Uterus (tissue), 4 donors: ENCODE data around the gene R3HDM2. TPM values are rescaled to one million over a fixed set of nuclear protein-coding genes. Genes with fewer than 3 reads are reported as not detected.
"Not testable (repeated sequence)": the region's sequence is repeated elsewhere in the genome, so short reads cannot be mapped to it uniquely, and the experiment has no call there.

Source experiments
- DNase-seq, 2 donors: peaks; one replicate each; pipeline ENCODE4 v3.0.0-alpha.2; 2019 to 2020
- H3K27ac ChIP-seq, 2 donors: fragments of 200-600 bp; sonication (generic); 1 replicate in 1 of 2; 2 replicates in 1 of 2; pipeline ENCODE4 v1.5.1; 2016 to 2018
- H3K27me3 ChIP-seq, 2 donors: fragments of 200-600 bp; sonication (generic); one replicate each; pipeline ENCODE4 v1.5.1; 2018 to 2019; ENCODE audit warnings: control low read depth in 1 of 2
- H3K36me3 ChIP-seq, 2 donors: fragments of 200-600 bp; sonication (generic); one replicate each; pipeline ENCODE4 v1.5.1; 2019; ENCODE audit warnings: control low read depth in 1 of 2
- H3K4me1 ChIP-seq, 2 donors: fragments of 200-600 bp; sonication (generic); one replicate each; pipeline ENCODE4 v1.5.1; 2018 to 2019; ENCODE audit warnings: control low read depth in 1 of 2
- H3K4me3 ChIP-seq, 2 donors: fragments of 200-600 bp; sonication (generic); 1 replicate in 1 of 2; 2 replicates in 1 of 2; pipeline ENCODE4 v1.5.1; 2018 to 2019; ENCODE audit warnings: mild to moderate bottlenecking in 1 of 2
- H3K9me3 ChIP-seq, 2 donors: fragments of 200-600 bp; sonication (generic); one replicate each; pipeline ENCODE4 v1.5.1; 2019; ENCODE audit warnings: control low read depth in 1 of 2
- POLR2A ChIP-seq, 2 donors: fragments of 450-650 bp; IDR thresholded peaks; one replicate each; pipeline ENCODE4 v1.6.1; 2016; ENCODE audit warnings: antibody characterized with exemption in 2 of 2, mild to moderate bottlenecking in 1 of 2, moderate library complexity in 1 of 2
- intact Hi-C: fragments of 100-400 bp; cut with DNase I; formaldehyde crosslinking; loops from one replicate; pipeline ENCODE4 v1.15.1; 2023; ENCODE audit warnings: low total_unique reads
- total RNA-seq, 4 donors: library from RNA; depleted of rRNA in 3 of 4; stranded (reverse); fragments of >200 nt in 3 of 4; gene quantifications; one replicate each; pipeline versions ENCODE4 v1.1.0 to v1.2.4, GENCODE V29; 2014 to 2023
- TF ChIP-seq, protein P1 (sequence below), 4 experiments: fragments of 200-600 bp in 2 of 4; fragments of 450-650 bp in 2 of 4; sonication (generic) in 2 of 4; IDR thresholded peaks; one replicate each; pipeline ENCODE4 v1.5.1; 2016 to 2019; ENCODE audit warnings: antibody characterized with exemption in 4 of 4, mild to moderate bottlenecking in 2 of 4, moderate library complexity in 1 of 4
- donor health status: DM: yes; HTN: yes; CAD: no.

The R3HDM2 gene
- total RNA-seq, 4 donors from 2014 or later = 9.4 to 89.0 (median 34.2) TPM

- no peaks in the 10 kb centered on the region for H3K36me3 ChIP-seq
- no peak overlapping the region for H3K27ac ChIP-seq
- H3K27me3 ChIP-seq = no peaks in the 10 kb centered on the region
- no peak for DNase-seq
- no peaks in the 10 kb centered on the region for H3K4me1 ChIP-seq
- no peak for TF ChIP-seq POLR2A (IDR thresholded peaks at IDR 0.05)
- TF ChIP-seq, protein P1, sequence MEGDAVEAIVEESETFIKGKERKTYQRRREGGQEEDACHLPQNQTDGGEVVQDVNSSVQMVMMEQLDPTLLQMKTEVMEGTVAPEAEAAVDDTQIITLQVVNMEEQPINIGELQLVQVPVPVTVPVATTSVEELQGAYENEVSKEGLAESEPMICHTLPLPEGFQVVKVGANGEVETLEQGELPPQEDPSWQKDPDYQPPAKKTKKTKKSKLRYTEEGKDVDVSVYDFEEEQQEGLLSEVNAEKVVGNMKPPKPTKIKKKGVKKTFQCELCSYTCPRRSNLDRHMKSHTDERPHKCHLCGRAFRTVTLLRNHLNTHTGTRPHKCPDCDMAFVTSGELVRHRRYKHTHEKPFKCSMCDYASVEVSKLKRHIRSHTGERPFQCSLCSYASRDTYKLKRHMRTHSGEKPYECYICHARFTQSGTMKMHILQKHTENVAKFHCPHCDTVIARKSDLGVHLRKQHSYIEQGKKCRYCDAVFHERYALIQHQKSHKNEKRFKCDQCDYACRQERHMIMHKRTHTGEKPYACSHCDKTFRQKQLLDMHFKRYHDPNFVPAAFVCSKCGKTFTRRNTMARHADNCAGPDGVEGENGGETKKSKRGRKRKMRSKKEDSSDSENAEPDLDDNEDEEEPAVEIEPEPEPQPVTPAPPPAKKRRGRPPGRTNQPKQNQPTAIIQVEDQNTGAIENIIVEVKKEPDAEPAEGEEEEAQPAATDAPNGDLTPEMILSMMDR (IDR thresholded peaks at IDR 0.05) = no peak
- no peak overlapping the region for H3K4me3 ChIP-seq
- intact Hi-C loops = no loop called here
- no peaks in the 10 kb centered on the region for H3K9me3 ChIP-seq
Observed at GRCh38 chr12:57325395-57325794, 105.4 kb downstream of the R3HDM2 start.

DNA sequence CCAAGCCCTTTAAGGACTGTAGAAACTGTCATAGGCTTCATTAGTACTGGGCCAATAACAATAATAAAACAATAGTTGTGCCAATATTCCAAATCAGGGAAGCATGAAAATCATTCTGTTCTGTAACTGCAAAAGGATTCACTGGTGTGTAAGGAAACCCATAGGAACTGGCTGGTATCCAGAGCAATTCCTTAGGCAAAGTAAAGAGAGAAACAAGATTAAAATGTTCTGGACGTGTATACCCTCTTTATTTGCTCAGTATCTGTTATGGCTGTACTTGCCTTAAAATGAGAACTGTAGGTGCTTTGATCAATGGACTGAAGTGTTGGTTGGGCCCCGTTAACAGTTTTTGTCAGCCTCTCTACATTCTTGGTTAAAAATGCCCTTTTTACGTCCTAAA is 107.4 kb downstream of the R3HDM2 start:
- intact Hi-C loops = no loop called here
- TF ChIP-seq, protein P1 (IDR thresholded peaks at IDR 0.05) = no peak
- TF ChIP-seq POLR2A (IDR thresholded peaks at IDR 0.05) = no peak

DNA sequence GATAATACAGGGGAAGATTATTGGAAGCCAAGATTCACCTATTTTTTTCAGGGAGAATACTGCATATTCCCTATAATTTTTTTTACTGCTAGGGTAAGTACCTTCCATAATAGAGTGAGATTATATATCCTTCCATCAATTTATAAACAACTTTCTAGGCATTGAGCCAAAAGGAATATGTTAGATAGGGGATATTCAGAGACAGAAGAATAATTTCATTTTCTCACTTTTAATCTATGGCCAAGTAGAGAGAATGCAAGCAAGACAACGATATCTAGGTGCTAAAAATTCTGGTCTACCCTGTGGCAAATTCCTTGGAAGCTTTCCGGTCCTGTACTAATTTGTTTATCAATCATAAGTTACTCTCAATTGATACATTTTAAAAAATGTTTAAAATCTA is 110.2 kb downstream of the R3HDM2 start:
- DNase-seq = no peak
- H3K4me3 ChIP-seq = no peak overlapping the region
- H3K4me1 ChIP-seq = no peaks in the 10 kb centered on the region
- H3K27me3 ChIP-seq = no peaks in the 10 kb centered on the region
- TF ChIP-seq, protein P1 (IDR thresholded peaks at IDR 0.05) = no peak
- TF ChIP-seq POLR2A (IDR thresholded peaks at IDR 0.05) = no peak
- H3K27ac ChIP-seq = no peak overlapping the region
- no peaks in the 10 kb centered on the region for H3K9me3 ChIP-seq
- no peaks in the 10 kb centered on the region for H3K36me3 ChIP-seq
- intact Hi-C loops = no loop called here

More for the DNA sequence above, 107.4 kb downstream of the R3HDM2 start:
- Histone ChIP-seq H3K27ac (no peak overlapping the region), H3K9me3 (no peaks in the 10 kb centered on the region), H3K4me1 (no peaks in the 10 kb centered on the region), H3K36me3 (no peaks in the 10 kb centered on the region), H3K4me3 (no peak overlapping the region), H3K27me3 (no peaks in the 10 kb centered on the region)
- DNase-seq = no peak

DNA sequence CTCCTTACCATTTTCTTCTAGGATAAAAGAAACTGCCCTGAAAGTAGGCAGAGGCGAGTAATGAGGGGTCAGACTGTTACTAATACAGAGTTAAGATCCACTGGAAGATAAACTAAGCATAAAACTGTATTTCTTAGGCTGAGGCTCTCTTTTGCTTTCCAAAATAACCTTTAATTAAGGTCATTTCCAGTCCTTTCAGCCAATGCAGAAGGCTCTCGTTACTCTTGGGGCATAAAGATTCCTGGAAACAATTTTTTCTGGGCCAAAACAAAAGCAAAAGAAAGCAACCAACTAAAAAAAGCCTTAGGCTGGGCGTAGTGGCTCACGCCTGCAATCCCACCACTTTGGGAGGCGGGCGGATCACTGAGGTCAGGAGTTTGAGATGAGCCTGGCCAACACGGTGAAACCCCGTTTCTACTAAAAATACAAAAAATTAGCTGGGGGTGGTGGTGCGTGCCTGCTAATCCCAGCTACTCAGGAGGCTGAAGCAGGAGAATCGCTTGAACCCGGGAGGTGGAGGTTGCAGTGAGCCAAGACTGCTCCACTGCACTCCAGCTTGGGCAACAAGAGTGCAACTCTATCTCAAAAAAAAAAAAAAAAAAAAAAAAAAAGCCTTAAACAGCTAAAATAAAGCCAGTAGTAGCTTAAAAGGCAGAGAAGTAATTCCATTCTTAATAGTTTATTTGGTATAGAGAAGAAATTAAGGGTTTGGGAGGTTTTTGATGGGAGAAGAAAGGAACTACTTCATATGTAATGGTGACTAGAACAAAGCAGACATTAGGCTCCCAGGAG is 111.0 kb downstream of the R3HDM2 start:
- Histone ChIP-seq H3K4me3 (no peak overlapping the region), H3K9me3 (no peaks in the 10 kb centered on the region), H3K27me3 (no peaks in the 10 kb centered on the region), H3K27ac (peak overlapping the region in 1 of 2 donors; percentile 3), H3K36me3 (no peaks in the 10 kb centered on the region), H3K4me1 (no peaks in the 10 kb centered on the region)
- intact Hi-C loops = no loop called here
- no peak for TF ChIP-seq POLR2A (IDR thresholded peaks at IDR 0.05)
- TF ChIP-seq, protein P1 (IDR thresholded peaks at IDR 0.05) = no peak
- no peak for DNase-seq

GRCh38 chr12:57315681-57316080 is 115.2 kb downstream of the R3HDM2 start:
- no peaks in the 10 kb centered on the region for H3K9me3 ChIP-seq
- H3K27me3 ChIP-seq = no peaks in the 10 kb centered on the region
- intact Hi-C loops = no loop called here
- H3K36me3 ChIP-seq = no peaks in the 10 kb centered on the region
- TF ChIP-seq POLR2A (IDR thresholded peaks at IDR 0.05) = no peak
- TF ChIP-seq, protein P1 (IDR thresholded peaks at IDR 0.05) = no peak
- no peak overlapping the region for H3K4me3 ChIP-seq
- H3K4me1 ChIP-seq = no peaks in the 10 kb centered on the region
- no peak overlapping the region for H3K27ac ChIP-seq
- no peak for DNase-seq

- H3K27me3 ChIP-seq, H3K27ac ChIP-seq, DNase-seq, H3K4me3 ChIP-seq, H3K36me3 ChIP-seq, intact Hi-C loops, H3K4me1 ChIP-seq, H3K9me3 ChIP-seq: not testable (repeated sequence)
Observed at GRCh38 chr12:57312287-57312686, 118.6 kb downstream of the R3HDM2 start.
